GM10847 (cell line): ENCODE data around the gene GNAZ.

ENCODE experiments used
- POLR2A ChIP-seq: IDR thresholded peaks from 2 replicates; pipeline ENCODE4 v1.6.1; 2011; ENCODE audit not compliant: insufficient read length; ENCODE audit errors: extremely low read depth

The GNAZ gene

DNA sequence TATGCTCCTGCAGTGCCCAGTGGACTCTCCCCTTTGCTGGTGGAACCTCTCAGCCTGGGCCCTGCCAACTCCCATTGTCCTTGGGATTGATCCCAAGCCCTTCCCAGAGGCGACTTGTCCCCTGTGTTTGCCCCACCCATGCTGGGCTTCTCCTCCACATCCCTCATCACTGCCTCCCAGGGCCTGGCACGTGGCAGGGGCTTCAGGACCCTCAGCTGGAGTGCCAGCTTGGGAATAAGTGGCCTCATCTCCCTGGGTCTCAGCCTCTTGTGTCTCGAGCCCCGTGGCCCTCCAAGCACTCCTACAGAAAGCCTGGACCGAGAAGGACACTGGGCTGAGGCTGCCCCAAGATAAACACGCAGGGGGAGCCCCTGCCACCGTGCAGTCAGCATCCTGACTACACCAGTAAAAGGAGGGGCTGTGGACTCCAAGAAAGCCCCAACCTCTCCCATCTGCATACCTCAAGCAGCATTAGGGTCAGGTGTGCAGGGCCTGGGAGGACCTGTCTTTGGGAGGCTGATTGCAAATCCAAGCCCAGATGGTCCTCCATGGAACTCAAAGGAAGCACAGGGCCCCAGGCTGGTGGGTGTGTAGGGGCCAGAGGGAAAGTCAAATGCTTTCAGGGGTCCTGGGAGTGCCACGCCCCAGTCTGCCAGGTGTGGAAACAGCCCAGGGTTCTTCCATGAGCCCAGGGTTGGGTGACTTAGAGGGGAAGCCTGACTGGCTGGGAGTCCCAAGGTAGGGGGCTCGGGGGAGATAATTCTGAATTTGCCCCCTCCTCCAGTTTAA, 9.5 kb upstream of the GNAZ start:
- TF ChIP-seq POLR2A, result no peak

DNA sequence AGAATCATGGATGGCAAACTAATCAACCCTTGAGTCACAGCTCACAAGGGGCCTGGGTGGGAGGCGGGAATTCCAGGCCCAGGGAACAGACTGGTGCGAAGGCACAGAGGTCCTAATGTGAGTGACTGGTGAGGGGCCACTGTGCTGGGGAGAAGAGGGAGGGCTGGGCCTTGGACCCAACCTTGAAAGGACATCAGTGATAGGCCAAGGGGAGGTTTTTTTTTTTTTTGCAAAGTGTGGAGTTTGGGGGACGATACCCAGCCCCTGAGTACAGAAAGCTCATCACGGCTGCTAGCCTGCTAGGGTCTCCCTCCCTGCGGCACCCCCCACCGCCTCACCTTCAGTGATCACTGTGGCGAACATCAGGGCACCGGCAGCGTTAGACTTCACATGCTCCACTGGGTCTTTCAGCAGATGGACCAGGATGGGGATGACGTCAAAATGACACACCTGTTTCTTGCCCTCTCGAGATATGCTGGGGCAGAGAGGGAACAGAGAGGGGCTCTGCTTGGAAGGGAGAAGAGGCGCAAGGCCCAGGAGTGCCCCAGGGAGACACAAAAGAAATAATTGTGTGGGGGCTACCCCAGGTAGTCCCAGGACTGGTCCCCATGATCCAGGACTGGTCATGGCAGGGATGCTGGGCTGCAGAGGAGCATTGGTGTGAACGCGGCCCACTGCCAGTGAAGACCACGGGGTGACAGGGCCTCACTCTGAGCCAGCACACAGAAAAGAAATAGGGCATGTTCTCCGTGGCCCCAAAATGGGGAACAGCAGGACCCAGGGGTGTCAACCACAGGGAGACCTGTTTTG, 8.6 kb upstream of the GNAZ start:
- TF ChIP-seq POLR2A, result no peak

DNA sequence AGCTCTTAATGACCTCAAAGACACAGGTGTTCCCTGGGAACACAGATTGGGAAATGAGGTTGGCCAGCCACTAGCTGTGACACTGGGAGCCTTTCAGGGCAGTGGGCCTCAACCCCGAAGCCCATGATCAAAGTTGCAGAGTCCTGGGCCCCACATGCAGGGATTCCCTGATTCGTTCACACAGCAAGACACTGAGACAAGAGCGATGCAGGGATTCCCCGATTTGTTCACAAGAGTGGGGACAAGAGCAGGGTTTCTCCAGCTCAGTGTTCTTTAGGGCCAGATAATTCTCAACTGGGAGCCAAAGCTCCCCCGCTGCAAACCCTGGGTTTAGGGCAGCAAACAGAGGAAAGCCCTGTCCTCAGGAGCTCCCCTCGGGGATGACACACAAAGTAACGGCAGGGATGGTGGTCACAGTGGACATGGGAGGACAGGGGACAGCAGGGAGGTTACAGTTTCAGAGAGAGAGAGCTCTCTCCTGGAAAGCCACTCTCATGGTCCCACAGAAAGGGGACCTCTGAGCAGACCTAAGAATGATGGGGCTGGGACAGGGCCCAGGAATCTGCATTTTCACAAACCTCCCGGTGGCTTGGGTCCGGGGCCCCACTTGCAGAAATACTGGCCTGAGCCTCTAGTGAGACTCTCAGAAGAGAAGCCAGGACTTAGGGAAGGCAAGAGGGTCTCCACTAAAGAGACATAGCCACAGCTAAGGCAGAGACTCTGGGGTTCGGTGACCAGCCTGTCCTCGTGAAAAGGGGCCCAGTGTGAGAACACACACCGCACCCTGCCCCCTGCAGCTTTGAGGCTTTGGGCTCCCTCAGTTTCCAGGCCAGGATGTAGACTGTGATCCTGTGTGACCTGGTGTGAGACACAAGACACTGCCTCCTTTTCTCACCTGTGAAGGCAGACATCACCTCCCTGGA, 7.4 kb upstream of the GNAZ start:
- TF ChIP-seq POLR2A, result no peak

DNA sequence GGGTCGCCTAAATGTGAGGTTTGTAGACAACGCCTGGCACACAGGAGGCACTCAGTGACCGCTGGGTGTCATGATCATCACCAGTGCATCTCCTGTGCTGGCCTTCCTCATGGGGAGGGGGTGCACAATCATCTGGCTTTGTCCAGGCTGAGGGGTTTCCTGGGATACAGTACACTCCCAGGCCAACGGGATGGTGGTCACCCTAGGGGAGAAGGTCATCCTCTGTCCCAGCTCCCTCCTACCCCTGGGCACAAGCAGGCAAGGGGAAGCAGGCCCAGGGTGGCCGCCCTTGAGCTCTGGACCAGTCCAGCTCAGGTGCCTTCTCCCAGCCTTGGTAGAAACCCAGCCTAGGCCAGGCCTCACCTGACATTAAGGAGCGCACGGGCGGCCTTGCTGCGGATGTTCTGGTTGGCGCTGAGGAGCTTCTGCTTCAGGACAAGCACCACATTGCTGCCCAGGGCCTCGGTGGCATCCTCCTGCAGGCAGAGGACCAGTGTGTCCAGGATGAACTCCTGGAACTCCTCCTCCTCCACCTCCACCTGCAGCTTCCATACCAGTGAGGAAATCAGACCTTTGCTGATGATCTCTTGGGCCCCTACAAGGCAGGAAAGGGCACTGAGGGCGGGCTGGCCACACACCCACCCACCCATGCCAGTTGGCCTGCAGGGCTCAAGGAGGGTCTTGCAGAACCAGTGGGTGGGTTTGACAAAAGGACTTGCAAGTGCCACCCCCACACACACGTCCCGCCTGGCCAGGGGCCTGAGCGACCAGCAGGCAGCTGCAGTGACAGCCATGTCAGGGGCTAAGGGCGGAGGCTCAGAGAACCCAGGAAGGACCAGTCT, 6.6 kb upstream of the GNAZ start:
- TF ChIP-seq POLR2A, result no peak

- TF ChIP-seq POLR2A, result no peak
Observed at GRCh38 chr22:23064381-23065068, 5.8 kb upstream of the GNAZ start.

- no peak for TF ChIP-seq POLR2A
Observed at GRCh38 chr22:23065069-23065451, 5.3 kb upstream of the GNAZ start.

- no peak for TF ChIP-seq POLR2A
Observed at GRCh38 chr22:23065495-23066122, 4.7 kb upstream of the GNAZ start.

GRCh38 chr22:23066200-23067022, 3.9 kb upstream of the GNAZ start:
- TF ChIP-seq POLR2A, result no peak

DNA sequence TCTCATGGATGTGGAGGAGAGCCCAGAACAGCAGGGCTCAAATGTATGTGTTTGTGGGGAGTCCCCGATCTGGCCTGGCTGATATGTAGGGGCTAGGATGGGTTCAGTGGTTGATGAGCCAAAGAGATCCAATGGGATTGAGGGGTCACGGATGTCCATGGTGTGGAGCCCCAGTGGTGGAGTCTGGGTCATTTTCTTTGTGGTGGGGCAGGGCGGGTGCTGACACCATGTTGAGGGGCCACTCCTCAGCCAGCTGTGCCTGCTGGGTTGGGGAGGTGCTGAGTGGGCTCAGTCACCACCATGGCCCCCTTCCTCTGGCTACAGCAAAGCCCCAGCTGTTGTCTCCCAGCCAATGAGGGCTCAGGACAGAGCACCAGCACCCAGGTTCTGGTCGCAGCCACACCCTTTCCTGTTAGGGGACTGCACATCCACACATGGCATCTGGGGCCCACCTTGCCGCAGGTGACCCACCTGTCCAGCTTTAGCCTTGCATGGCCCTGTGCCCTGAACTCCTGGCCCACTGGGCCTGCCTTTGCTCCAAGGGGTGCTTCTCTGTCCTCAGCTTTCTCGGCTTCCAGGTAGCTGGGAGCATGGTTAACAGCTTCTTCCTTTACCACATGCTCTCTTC, 3.2 kb upstream of the GNAZ start:
- no peak for TF ChIP-seq POLR2A

DNA sequence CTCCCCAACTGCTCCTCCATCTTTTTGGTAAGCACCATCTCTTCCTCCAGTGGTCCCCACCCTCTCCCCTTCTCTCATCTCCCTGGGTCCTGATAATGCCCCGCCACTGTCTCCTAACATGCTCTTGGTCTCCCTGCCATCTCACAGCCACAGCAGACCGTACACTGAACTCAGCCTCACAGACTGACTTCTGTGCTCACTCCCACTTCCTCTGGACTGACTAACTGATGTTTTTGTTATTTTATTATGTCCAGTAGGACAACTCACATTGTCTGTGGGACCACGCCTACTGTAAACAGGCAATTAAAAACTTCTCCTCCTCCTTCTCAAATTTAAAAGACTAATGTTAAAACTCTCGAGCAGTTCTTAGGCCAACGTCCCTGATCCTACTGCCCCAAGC, 2.6 kb upstream of the GNAZ start:
- TF ChIP-seq POLR2A, result no peak

GRCh38 chr22:23068096-23068831, 2.1 kb upstream of the GNAZ start:
- no peak for TF ChIP-seq POLR2A

GRCh38 chr22:23068832-23069385, 1.4 kb upstream of the GNAZ start:
- no peak for TF ChIP-seq POLR2A
